Loucy (cell line): ENCODE measurements around the gene TEAD3.
"Not testable (repeated sequence)": the region's sequence is repeated elsewhere in the genome, so short reads cannot be mapped to it uniquely, and the experiment has no call there.

Source experiments
- H2AFZ ChIP-seq: fragments of 200-600 bp; sonication (generic); 2 replicates; pipeline ENCODE4 v1.6.0; 2016; ENCODE audit warnings: antibody characterized with exemption, mild to moderate bottlenecking, low read length, moderate library complexity
- H3F3A ChIP-seq: fragments of 200-600 bp; 2 replicates; pipeline ENCODE4 v1.6.0; 2016; ENCODE audit warnings: antibody characterized with exemption, low read depth, mild to moderate bottlenecking
- H3K27me3 ChIP-seq: fragments of 200-600 bp; sonication (generic); 2 replicates; pipeline ENCODE4 v1.6.1; 2014; ENCODE audit warnings: low read length, mild to moderate bottlenecking; ENCODE audit not compliant: insufficient read depth, poor library complexity, severe bottlenecking
- H3K36me3 ChIP-seq: fragments of 200-600 bp; sonication (generic); 2 replicates; pipeline ENCODE4 v1.6.1; 2016; ENCODE audit warnings: low read length; ENCODE audit not compliant: insufficient read depth
- H3K4me1 ChIP-seq: fragments of 200-600 bp; sonication (generic); 2 replicates; pipeline ENCODE4 v1.5.1; 2014; ENCODE audit warnings: low read length, mild to moderate bottlenecking; ENCODE audit not compliant: insufficient read depth, poor library complexity, severe bottlenecking
- H3K4me2 ChIP-seq: fragments of 200-600 bp; sonication (generic); 2 replicates; pipeline ENCODE4 v1.6.0; 2014; ENCODE audit warnings: antibody characterized with exemption, low read length, low read depth, mild to moderate bottlenecking; ENCODE audit not compliant: poor library complexity, severe bottlenecking
- H3K4me3 ChIP-seq: fragments of 200-600 bp; sonication (generic); 2 replicates; pipeline ENCODE4 v1.5.1; 2014; ENCODE audit warnings: low read length, mild to moderate bottlenecking, mixed read lengths; ENCODE audit not compliant: poor library complexity, severe bottlenecking
- H3K79me2 ChIP-seq: fragments of 200-600 bp; sonication (generic); 2 replicates; pipeline ENCODE4 v1.6.1; 2014; ENCODE audit warnings: low read length; ENCODE audit not compliant: insufficient read depth
- H3K9ac ChIP-seq: fragments of 200-600 bp; sonication (generic); 2 replicates; pipeline ENCODE4 v1.6.0; 2014; ENCODE audit warnings: mild to moderate bottlenecking, low read depth, low read length, moderate library complexity; ENCODE audit not compliant: poor library complexity, severe bottlenecking
- H3K9me2 ChIP-seq: fragments of 200-600 bp; sonication (generic); replicated peaks from 2 replicates; pipeline ENCODE4 v1.6.1; 2016; ENCODE audit warnings: low read depth, low read length, mixed read lengths
- H3K9me3 ChIP-seq: fragments of 200-600 bp; sonication (generic); 2 replicates; pipeline ENCODE4 v1.6.1; 2014; ENCODE audit warnings: mild to moderate bottlenecking, antibody characterized with exemption, low read length, low read depth; ENCODE audit not compliant: insufficient read depth
- H4K20me1 ChIP-seq: fragments of 200-600 bp; sonication (generic); 2 replicates; pipeline ENCODE4 v1.6.0; 2014; ENCODE audit warnings: antibody characterized with exemption, low read length, mild to moderate bottlenecking; ENCODE audit not compliant: insufficient read depth, poor library complexity, severe bottlenecking
- CTCF ChIP-seq: fragments of 200-600 bp; sonication (generic); conservative IDR thresholded peaks from 2 replicates; pipeline ENCODE4 v1.5.1; 2014; ENCODE audit warnings: mild to moderate bottlenecking, antibody characterized with exemption, low read length
- EZH2phosphoT487 ChIP-seq: fragments of 200-600 bp; IDR thresholded peaks from 2 replicates; pipeline ENCODE4 v1.6.1; 2018; ENCODE audit warnings: antibody characterized with exemption, mild to moderate bottlenecking, moderate library complexity, borderline replicate concordance

Gene TEAD3

GRCh38 chr6:35519313-35520015 lies 22.6 kb upstream of the TEAD3 start:
- Histone ChIP-seq H3K9me3 (no peaks in the 10 kb centered on the region), H3K36me3 (no peaks in the 10 kb centered on the region), H3K9me2 (no peaks in the 10 kb centered on the region), H3K27me3 (no peaks in the 10 kb centered on the region), H4K20me1 (no peaks in the 10 kb centered on the region), H3K79me2 (no peaks in the 10 kb centered on the region), H3K9ac (no peak overlapping the region), H3K4me1 (no peaks in the 10 kb centered on the region), H3K4me3 (no peak overlapping the region), H3F3A (no peaks in the 10 kb centered on the region), H3K4me2 (no peak overlapping the region), H2AFZ (no peak overlapping the region)
- TF ChIP-seq CTCF (no peak), EZH2phosphoT487 (no peak)

GRCh38 chr6:35518566-35519312 lies 21.9 kb upstream of the TEAD3 start:
- Histone ChIP-seq H3K9ac (no peak overlapping the region), H3K9me3 (no peaks in the 10 kb centered on the region), H3K4me3 (no peak overlapping the region), H4K20me1 (no peaks in the 10 kb centered on the region), H3F3A (no peaks in the 10 kb centered on the region), H3K9me2 (no peaks in the 10 kb centered on the region), H2AFZ (no peak overlapping the region), H3K79me2 (no peaks in the 10 kb centered on the region), H3K4me1 (no peaks in the 10 kb centered on the region), H3K36me3 (no peaks in the 10 kb centered on the region), H3K4me2 (no peak overlapping the region), H3K27me3 (no peaks in the 10 kb centered on the region)
- TF ChIP-seq EZH2phosphoT487 (no peak), CTCF (no peak)

- not testable (repeated sequence) for H3K36me3 ChIP-seq, H3K9ac ChIP-seq, H3K27me3 ChIP-seq, H3K4me3 ChIP-seq, H3F3A ChIP-seq, H3K9me2 ChIP-seq, H3K79me2 ChIP-seq, H3K9me3 ChIP-seq, H2AFZ ChIP-seq, H3K4me2 ChIP-seq, H4K20me1 ChIP-seq, H3K4me1 ChIP-seq
Measured at GRCh38 chr6:35517978-35518377, 21.1 kb upstream of the TEAD3 start.

GRCh38 chr6:35516712-35517111 lies 19.8 kb upstream of the TEAD3 start:
- TF ChIP-seq EZH2phosphoT487 (no peak), CTCF (no peak)
- no peaks in the 10 kb centered on the region for H3K4me1 ChIP-seq

GRCh38 chr6:35515939-35516338 lies 19.1 kb upstream of the TEAD3 start:
- H3K4me1 ChIP-seq, H3K27me3 ChIP-seq, H2AFZ ChIP-seq, H3K36me3 ChIP-seq, H3K9ac ChIP-seq, H3K9me3 ChIP-seq, H3K4me3 ChIP-seq, H3K4me2 ChIP-seq, H3K9me2 ChIP-seq, H3K79me2 ChIP-seq, H4K20me1 ChIP-seq, H3F3A ChIP-seq: not testable (repeated sequence)

More at GRCh38 chr6:35516712-35517111, 19.8 kb upstream of the TEAD3 start:
- Histone ChIP-seq H3K27me3 (no peaks in the 10 kb centered on the region), H2AFZ (no peak overlapping the region), H3K4me3 (no peak overlapping the region), H3K9ac (no peak overlapping the region), H3K4me2 (no peak overlapping the region), H4K20me1 (no peaks in the 10 kb centered on the region), H3K79me2 (no peaks in the 10 kb centered on the region), H3F3A (no peaks in the 10 kb centered on the region), H3K9me3 (no peaks in the 10 kb centered on the region), H3K9me2 (no peaks in the 10 kb centered on the region), H3K36me3 (no peaks in the 10 kb centered on the region)
